C4-2B (cell line): ENCODE data around the gene PIGN.
A peak's percentile ranks its signal among the peaks of the same experiment; 100 is the strongest.

Source experiments
- H3K27ac ChIP-seq: fragments of 450-650 bp; 2 replicates; pipeline ENCODE4 v1.5.1; 2017
- CTCF ChIP-seq: fragments of 450-650 bp; conservative IDR thresholded peaks from 2 replicates; pipeline ENCODE4 v1.5.1; 2017; ENCODE audit warnings: mild to moderate bottlenecking
- ZFX ChIP-seq: fragments of 450-650 bp; IDR thresholded peaks from 2 replicates; pipeline ENCODE4 v1.6.1; 2017

Gene PIGN

DNA sequence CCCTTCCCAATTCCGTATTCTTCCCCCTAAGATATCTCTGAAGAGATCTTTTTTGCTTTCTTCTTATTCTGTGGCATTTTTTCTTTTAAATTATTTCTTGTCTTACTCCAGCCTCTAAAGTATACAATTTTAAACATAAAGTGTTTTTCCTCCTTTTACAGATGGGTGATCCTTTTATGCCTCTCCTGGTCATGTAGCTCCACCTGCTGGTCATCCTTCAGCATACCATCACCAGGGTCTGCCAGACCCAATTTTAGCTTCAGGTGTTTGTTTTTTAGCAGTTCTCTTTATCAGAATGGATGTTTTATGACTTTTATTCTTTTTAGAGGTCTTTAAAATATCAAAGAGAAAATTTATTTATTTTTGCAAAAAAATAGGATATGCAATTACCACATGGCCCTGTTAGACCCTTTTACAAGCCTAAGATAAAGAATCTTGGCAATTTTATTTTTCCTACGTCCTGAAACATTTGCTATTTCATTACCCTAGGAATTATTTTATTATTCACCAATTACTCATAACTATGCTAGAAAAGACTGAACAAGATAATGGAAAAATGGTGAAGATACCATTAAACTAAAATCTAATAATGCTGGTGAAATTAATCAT, 55.5 kb downstream of the PIGN start:
- TF ChIP-seq CTCF (peak; percentile 91), ZFX (no peak)
- H3K27ac ChIP-seq: no peak overlapping the region

GRCh38 chr18:62128157-62128556, 58.7 kb downstream of the PIGN start:
- H3K27ac ChIP-seq: no peak overlapping the region
- no peak for TF ChIP-seq CTCF
- TF ChIP-seq ZFX: no peak

DNA sequence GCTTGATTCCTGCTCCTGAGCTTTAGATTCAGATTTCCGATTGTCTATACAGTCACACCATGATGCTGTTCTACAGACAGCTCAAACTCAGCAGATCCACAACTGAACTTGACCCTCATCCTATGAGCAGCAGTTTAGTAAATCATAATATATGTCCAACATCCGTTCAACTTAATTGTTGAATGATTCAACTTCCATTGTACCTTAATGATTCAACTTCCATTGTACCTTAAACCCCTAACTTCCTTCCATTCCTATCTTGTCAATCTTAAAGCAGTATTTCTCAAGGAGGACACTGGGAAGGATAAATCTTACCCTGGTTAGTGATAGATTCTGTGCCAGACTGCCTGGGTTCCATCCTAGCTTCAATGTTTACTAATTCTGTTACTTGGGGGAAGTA, 60.1 kb downstream of the PIGN start:
- TF ChIP-seq ZFX: no peak
- TF ChIP-seq CTCF: no peak
- H3K27ac ChIP-seq: no peak overlapping the region

- H3K27ac ChIP-seq: no peak overlapping the region
- TF ChIP-seq ZFX (no peak), CTCF (no peak)
Observed at GRCh38 chr18:62125702-62126101, 61.2 kb downstream of the PIGN start.

DNA sequence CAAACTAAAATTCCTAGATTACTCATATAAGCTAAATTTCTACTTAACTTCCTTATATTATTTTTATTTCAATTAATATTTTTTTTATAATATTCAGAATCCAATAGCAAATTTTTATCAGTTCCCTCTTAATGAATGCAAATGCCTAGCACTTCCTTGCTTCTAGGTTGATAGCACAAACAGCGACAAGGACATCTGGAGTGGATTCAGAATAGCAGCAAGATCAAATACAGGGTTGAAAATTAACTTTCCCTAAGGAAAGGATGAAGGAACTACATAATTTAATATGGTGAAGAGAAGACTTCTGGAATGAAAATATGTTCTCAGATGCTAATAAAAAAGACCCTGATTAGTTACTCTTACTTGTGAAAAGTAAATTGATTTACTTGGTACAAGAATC, 64.5 kb downstream of the PIGN start:
- TF ChIP-seq ZFX (no peak), CTCF (no peak)

GRCh38 chr18:62119884-62120283, 67.0 kb downstream of the PIGN start:
- no peak overlapping the region for H3K27ac ChIP-seq
- TF ChIP-seq CTCF (no peak), ZFX (no peak)

More for the DNA sequence above, 64.5 kb downstream of the PIGN start:
- no peak overlapping the region for H3K27ac ChIP-seq

GRCh38 chr18:62118328-62118727, 68.5 kb downstream of the PIGN start:
- H3K27ac ChIP-seq: no peak overlapping the region
- TF ChIP-seq ZFX: no peak
- TF ChIP-seq CTCF: no peak
